ACHN (cell line): Measurements from ENCODE around the gene S100PBP.
A peak's percentile ranks its signal among the peaks of the same experiment; 100 is the strongest.

ENCODE experiments used
- DNase-seq: peaks from one replicate; pipeline ENCODE4 v3.0.0-alpha.2; 2015
- in situ Hi-C: cut with HindIII; loops from 2 replicates; pipeline ENCODE4 v1.10.0; 2017; ENCODE audit warnings: low sequenced_read_pairs, low pct_ligation_motif_present, low pct_unique_long_range_greater_than_20kb

The S100PBP gene

GRCh38 chr1:32892368-32893197 lies 75.1 kb downstream of the S100PBP start:
- DNase-seq, result peak; percentile 49

GRCh38 chr1:32893198-32894018 lies 76.0 kb downstream of the S100PBP start:
- in situ Hi-C loops, result no loop called here
- peak; percentile 69 for DNase-seq

More at GRCh38 chr1:32892368-32893197, 75.1 kb downstream of the S100PBP start:
- in situ Hi-C loops, result no loop called here

- in situ Hi-C loops, result no loop called here
- no peak for DNase-seq
Measured at GRCh38 chr1:32894019-32894600, 76.7 kb downstream of the S100PBP start.

GRCh38 chr1:32894681-32895080 lies 77.2 kb downstream of the S100PBP start:
- DNase-seq, result no peak
- in situ Hi-C loops, result no loop called here

GRCh38 chr1:32895325-32896215 lies 78.1 kb downstream of the S100PBP start:
- no peak for DNase-seq
- in situ Hi-C loops, result no loop called here

- no peak for DNase-seq
- in situ Hi-C loops, result no loop called here
Measured at GRCh38 chr1:32896451-32896850, 79.0 kb downstream of the S100PBP start.

- in situ Hi-C loops, result no loop called here
- DNase-seq, result no peak
Measured at GRCh38 chr1:32897082-32898049, 79.9 kb downstream of the S100PBP start.

- in situ Hi-C loops, result no loop called here
- DNase-seq, result no peak
Measured at GRCh38 chr1:32898056-32898455, 80.6 kb downstream of the S100PBP start.

GRCh38 chr1:32898958-32899357 lies 81.5 kb downstream of the S100PBP start:
- in situ Hi-C loops, result no loop called here
- DNase-seq, result no peak

GRCh38 chr1:32899586-32900296 lies 82.3 kb downstream of the S100PBP start:
- no peak for DNase-seq
- in situ Hi-C loops, result no loop called here

- in situ Hi-C loops, result no loop called here
- DNase-seq, result no peak
Measured at GRCh38 chr1:32900371-32900955, 83.0 kb downstream of the S100PBP start.

GRCh38 chr1:32900956-32901822 lies 83.7 kb downstream of the S100PBP start, which contains the start of gene TMEM54:
Gene TMEM54 (minus strand): TSS chr1:32901389. CDS start chr1:32901238, 151 bp downstream.
- in situ Hi-C loops, result no loop called here
- peak; percentile 60 for DNase-seq

GRCh38 chr1:32901823-32902534 lies 84.5 kb downstream of the S100PBP start:
- in situ Hi-C loops, result no loop called here
- DNase-seq, result no peak

GRCh38 chr1:32902535-32902920 lies 85.1 kb downstream of the S100PBP start:
- DNase-seq, result no peak
- in situ Hi-C loops, result no loop called here
